ENCODE data around the gene NT5DC3. TPM values are rescaled to one million over a fixed set of nuclear protein-coding genes. Genes with fewer than 3 reads are reported as not detected.

The NT5DC3 gene
- total RNA-seq, 1 experiment from 2014 or later, result 12.5 TPM

- no peak overlapping the region for H3K27ac Mint-ChIP-seq
- H3K27me3 Mint-ChIP-seq (ENCODE audit: low read depth), result no peaks in the 10 kb centered on the region; the same call in 1 of the 2 replicates
- H3K4me3 Mint-ChIP-seq, result no peak overlapping the region
- H3K9me3 Mint-ChIP-seq, result no peaks in the 10 kb centered on the region
- TF ChIP-seq RELA (CRISPR knock-in tag; IDR thresholded peaks at IDR 0.05; ENCODE audit: borderline replicate concordance), result no peak
- no peak for TF ChIP-seq MLX (CRISPR knock-in tag; IDR thresholded peaks at IDR 0.05)
- no peak for TF ChIP-seq NR2C2 (CRISPR knock-in tag; IDR thresholded peaks at IDR 0.05)
- no peak for TF ChIP-seq FOXK1 (CRISPR knock-in tag; IDR thresholded peaks at IDR 0.05)
- TF ChIP-seq ZNF532 (CRISPR knock-in tag; IDR thresholded peaks at IDR 0.05; ENCODE audit: borderline replicate concordance), result no peak
- no peak for TF ChIP-seq FOXJ3 (CRISPR knock-in tag; IDR thresholded peaks at IDR 0.05; ENCODE audit: borderline replicate concordance)
- TF ChIP-seq ATF2 (CRISPR knock-in tag; IDR thresholded peaks at IDR 0.05; ENCODE audit: borderline replicate concordance, low read depth), result no peak
- TF ChIP-seq, protein P1, sequence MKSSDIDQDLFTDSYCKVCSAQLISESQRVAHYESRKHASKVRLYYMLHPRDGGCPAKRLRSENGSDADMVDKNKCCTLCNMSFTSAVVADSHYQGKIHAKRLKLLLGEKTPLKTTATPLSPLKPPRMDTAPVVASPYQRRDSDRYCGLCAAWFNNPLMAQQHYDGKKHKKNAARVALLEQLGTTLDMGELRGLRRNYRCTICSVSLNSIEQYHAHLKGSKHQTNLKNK (CRISPR knock-in tag; IDR thresholded peaks at IDR 0.05), result no peak
- no peak for TF ChIP-seq GABPB1 (CRISPR knock-in tag; IDR thresholded peaks at IDR 0.05)
- no peak for TF ChIP-seq ETV6 (CRISPR knock-in tag; IDR thresholded peaks at IDR 0.05)
- no peak for TF ChIP-seq ZBTB21 (CRISPR knock-in tag; IDR thresholded peaks at IDR 0.05; ENCODE audit: borderline replicate concordance)
- no peak for TF ChIP-seq ZNF263 (CRISPR knock-in tag; IDR thresholded peaks at IDR 0.05; ENCODE audit: low read depth)
- TF ChIP-seq SMAD3 (CRISPR knock-in tag; IDR thresholded peaks at IDR 0.05; ENCODE audit: borderline replicate concordance), result no peak
- TF ChIP-seq SMAD4 (CRISPR knock-in tag; IDR thresholded peaks at IDR 0.05), result no peak
- TF ChIP-seq, protein P2, sequence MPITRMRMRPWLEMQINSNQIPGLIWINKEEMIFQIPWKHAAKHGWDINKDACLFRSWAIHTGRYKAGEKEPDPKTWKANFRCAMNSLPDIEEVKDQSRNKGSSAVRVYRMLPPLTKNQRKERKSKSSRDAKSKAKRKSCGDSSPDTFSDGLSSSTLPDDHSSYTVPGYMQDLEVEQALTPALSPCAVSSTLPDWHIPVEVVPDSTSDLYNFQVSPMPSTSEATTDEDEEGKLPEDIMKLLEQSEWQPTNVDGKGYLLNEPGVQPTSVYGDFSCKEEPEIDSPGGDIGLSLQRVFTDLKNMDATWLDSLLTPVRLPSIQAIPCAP (CRISPR knock-in tag; IDR thresholded peaks at IDR 0.05), result no peak
- no peak for TF ChIP-seq ARID4B (CRISPR knock-in tag; IDR thresholded peaks at IDR 0.05; ENCODE audit: borderline replicate concordance)
- TF ChIP-seq, protein P3, sequence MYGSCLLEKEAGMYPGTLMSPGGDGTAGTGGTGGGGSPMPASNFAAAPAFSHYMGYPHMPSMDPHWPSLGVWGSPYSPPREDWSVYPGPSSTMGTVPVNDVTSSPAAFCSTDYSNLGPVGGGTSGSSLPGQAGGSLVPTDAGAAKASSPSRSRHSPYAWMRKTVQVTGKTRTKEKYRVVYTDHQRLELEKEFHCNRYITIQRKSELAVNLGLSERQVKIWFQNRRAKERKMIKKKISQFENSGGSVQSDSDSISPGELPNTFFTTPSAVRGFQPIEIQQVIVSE (CRISPR knock-in tag; IDR thresholded peaks at IDR 0.05; ENCODE audit: borderline replicate concordance), result no peak
- TF ChIP-seq ZNF317 (CRISPR knock-in tag; IDR thresholded peaks at IDR 0.05; ENCODE audit: borderline replicate concordance, low read depth), result no peak
- peak; percentile 77 for ATAC-seq
- DNase-seq (ENCODE audit: low spot score), result no peak
- no peaks in the 10 kb centered on the region for H3K36me3 Mint-ChIP-seq
- ChIA-PET CTCF (interaction anchor here (0.7 to 2.2 kb wide), 4 partner anchors 9 to 176 kb away, joined by 4 to 6 read pairs (median 4); partner anchors contain the start of gene NT5DC3), POLR2A (no interaction called here)
- peaks cover 4% of the 10 kb centered on the region for H3K4me1 Mint-ChIP-seq
Measured at GRCh38 chr12:103751171-103751570, 89.9 kb downstream of the NT5DC3 start.

Measured in WTC11 (cell line).